ENCODE measurements around the gene CDON.
"Not testable (repeated sequence)": the region's sequence is repeated elsewhere in the genome, so short reads cannot be mapped to it uniquely, and the experiment has no call there.

The CDON gene

GRCh38 chr11:125999234-125999880 lies 63.3 kb downstream of the CDON start:
- DNase-seq, result no peak

- DNase-seq, result no peak
These were observed 64.4 kb downstream of the CDON start for GRCh38 chr11:125998267-125998666.

DNA sequence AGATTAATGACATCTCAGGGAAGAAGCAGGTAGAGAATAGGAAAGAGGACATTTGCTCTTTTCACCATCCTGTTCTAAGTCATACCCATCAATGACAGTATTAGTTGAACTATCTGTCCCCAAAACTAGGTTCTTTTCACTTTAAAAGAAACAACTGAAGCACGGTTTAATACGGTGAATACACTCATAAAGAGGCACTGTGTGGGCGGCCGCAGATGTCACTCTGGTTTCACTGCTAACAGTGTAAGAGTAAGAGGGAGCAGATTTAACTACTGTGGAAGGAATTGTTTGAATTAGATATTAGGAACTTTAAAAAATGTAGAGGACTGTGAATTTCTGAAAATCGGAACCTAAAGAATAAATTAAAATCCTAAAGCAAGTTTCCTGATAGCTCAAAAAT lies 67.4 kb downstream of the CDON start:
- DNase-seq, result peak in 31 of 56 donors; percentile 1 to 80 (median 24)

DNA sequence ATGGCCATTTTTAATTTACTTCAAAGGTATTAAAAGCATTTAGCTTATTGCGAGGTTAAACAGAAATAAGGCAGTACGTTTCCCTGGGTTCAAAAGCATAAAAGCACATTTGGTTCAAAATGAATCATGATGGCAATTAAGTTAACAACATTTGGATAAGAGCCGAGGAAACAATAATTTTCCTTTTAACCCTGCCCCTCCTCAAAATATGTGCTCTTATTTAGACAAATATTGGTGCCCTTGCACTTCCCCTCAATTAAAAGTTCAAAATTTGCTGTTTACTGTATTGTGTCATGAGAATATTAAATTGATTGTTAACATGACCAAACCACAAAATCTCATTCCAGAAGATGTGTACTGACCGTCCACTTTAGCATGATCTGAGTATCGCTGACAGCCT lies 68.2 kb downstream of the CDON start:
- no peak for DNase-seq

DNA sequence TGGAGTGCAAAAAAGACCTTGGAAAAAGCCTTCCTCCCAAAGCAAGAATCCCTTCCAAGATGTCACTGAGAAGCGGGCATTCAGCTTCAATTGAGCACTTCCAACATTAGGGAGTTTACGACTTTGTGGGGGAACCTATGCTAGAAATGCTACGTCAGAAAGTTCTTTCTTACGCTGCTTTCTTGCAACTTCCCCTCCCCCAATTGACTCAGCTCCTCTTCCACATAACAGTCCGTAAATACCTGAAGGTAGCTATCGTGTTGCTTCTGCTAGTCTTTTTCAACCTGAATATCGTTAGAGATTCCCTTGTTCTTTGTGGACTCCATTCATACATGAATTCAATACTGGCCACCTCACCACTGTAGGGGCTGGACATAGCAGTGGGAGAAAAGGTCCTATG lies 69.8 kb downstream of the CDON start:
- DNase-seq, result no peak

DNA sequence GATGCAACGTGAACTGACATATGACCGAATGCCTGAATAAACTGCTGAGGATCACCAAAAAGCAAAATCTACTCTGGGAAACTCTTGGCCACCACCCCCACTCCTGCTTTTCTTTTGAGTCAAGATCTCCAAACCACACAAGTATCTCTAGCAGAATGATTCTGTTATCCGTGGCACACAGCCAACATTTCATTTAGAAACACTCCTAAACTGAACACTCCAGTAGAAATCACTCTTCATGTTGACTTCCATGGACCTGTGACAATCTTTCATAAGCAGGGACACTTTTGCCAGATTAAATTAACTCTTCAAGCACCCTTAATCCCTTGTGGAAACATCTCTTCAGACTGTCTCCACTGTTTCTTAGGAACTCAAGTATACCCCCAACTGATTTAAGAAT lies 72.4 kb downstream of the CDON start:
- no peak for DNase-seq

DNA sequence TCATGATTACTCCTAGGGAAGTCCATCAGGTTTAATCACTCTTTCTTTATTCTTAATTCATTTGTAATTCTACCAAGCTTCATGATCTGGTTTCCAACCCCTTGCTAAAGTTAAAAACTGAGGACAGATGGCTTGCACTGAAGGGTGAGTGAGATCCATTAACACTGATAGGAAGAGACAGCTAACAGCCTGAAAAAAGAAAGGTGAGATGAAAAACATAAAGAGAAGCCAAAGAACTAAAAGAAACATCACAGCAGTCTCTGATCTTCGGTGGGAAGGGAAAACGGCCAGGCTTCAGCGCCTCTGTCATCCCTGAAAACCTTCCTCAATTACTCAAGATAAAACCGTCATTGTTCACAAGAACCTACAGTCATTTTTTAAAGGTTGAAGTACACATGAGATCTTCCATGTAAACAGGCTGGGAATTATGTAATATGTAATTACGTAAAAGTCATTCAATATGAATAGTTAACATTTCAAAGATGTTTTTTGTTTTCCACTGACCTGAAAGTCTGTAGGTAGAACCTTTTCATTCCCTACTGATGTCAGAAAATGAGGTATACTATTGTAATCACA lies 75.5 kb downstream of the CDON start:
- DNase-seq, result no peak

GRCh38 chr11:125985956-125986355 lies 76.7 kb downstream of the CDON start:
- DNase-seq, result not testable (repeated sequence)

GRCh38 chr11:125982348-125982730 lies 80.3 kb downstream of the CDON start:
- no peak for DNase-seq

DNA sequence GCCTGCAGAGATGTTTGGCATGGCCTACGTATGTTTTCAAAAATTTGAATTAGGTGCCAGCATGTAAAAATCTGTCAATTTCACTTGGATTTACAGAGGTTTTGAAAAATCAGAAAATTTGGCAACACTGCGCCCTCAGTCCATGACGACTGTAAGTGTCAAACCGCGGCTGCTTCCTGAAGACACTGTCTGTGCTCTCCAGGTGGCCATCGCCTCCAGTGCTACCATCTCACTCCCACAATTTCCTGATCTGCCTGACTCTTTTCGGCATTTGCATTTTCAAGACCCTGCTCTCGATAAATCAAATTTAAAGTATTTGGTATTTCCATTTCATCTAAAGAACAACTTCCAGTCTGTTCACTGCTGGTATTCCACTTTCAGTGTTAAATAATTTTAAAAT lies 82.2 kb downstream of the CDON start:
- no peak for DNase-seq

GRCh38 chr11:125979511-125979910 lies 83.2 kb downstream of the CDON start:
- no peak for DNase-seq

DNA sequence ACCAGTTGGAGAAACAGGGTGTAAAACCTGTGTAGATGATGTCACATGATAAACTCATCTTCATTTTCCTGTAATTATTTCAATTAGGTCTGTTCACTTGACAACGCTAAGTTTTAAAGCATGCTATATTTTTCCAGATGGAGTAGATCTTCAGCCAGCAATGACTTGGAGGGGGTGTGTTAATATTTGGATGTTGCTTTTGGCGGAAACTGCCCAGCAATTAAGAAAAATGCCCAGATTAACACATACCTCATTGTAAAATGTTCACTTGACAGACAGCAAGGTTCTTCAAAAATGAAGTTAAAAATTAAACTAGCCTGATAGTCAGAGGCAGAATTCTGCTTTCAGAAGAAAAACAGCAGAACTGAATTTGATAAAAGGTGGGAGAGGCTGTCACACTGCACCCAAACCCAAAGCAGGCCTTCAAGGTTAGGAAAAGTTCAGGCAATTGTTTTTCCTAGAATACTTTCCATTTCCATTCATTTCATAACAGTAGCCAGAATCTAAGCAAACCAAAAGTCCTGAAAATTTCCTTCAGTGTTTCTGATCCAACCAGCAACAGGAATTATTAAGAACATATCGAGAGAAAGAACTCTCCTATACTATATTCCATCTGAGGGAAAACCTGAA lies 83.8 kb downstream of the CDON start:
- DNase-seq, result no peak

- DNase-seq, result no peak
These were observed 84.4 kb downstream of the CDON start for GRCh38 chr11:125978181-125978716.

- no peak for DNase-seq
These were observed 85.3 kb downstream of the CDON start for GRCh38 chr11:125977333-125977732.

- DNase-seq, result no peak
These were observed 86.5 kb downstream of the CDON start for GRCh38 chr11:125976156-125976555.

GRCh38 chr11:125975634-125976033 lies 87.0 kb downstream of the CDON start:
- no peak for DNase-seq

GRCh38 chr11:125974284-125974683 lies 88.4 kb downstream of the CDON start:
- DNase-seq, result no peak

- DNase-seq, result no peak
These were observed 91.0 kb downstream of the CDON start for GRCh38 chr11:125971618-125972017.

GRCh38 chr11:125968354-125968753 lies 94.3 kb downstream of the CDON start:
- no peak for DNase-seq

- no peak for DNase-seq
These were observed 95.2 kb downstream of the CDON start for GRCh38 chr11:125967515-125967914.

- DNase-seq, result no peak
These were observed 101.9 kb downstream of the CDON start for GRCh38 chr11:125960771-125961170.

DNA sequence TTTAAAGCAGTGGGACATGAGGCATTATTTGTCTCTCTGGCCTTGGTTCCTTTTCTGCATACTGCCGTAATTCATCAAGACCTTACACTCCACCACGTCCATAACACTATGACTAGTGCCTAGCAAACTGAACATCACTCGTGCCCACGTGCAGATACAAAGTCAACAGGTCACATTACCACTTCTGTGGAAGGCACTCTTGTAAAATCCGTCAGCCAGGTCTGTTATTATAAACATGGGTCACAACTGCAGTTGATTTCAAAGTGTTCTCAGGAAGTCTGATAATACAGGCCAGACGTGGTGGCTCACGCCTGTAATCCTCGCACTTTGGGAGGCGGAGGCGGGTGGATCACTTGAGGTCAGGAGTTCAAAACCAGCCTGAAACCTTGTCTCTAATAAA lies 102.7 kb downstream of the CDON start:
- no peak for DNase-seq

- DNase-seq, result no peak
These were observed 103.2 kb downstream of the CDON start for GRCh38 chr11:125959511-125959910.
